ENCODE measurements around the gene LCE1E. TPM values are rescaled to one million over a fixed set of nuclear protein-coding genes. Genes with fewer than 3 reads are reported as not detected.

The LCE1E gene
- polyA plus RNA-seq, 2 of the 4 experiments (the other 2 are of a cell fraction): not detected

GRCh38 chr1:152811671-152812070 lies 25.6 kb downstream of the LCE1E start, which contains the start of gene LCE1B:
TSS of gene LCE1B (plus strand) at chr1:152811971. CDS start at chr1:152812447, 476 bp downstream.
- WGBS (ENCODE audit: missing lambda C conversion rate): 68% methylated on average over 2 of the region's 2 CpGs
- ATAC-seq: no peak
- Histone ChIP-seq H3K9me3 (no peaks in the 10 kb centered on the region), H3K4me1 (no peaks in the 10 kb centered on the region), H3K4me3 (no peak within 1 kb of the TSS), H3K4me2 (no peak within 1 kb of the TSS), H3K27ac (no peak within 1 kb of the TSS)
- ChIA-PET CTCF (no interaction called here), POLR2A (no interaction called here)
- no peak for FAIRE-seq
- DNase-seq (ENCODE audit: low read depth in 1 of 2, low spot score in 1 of 2): no peak
- TF ChIP-seq HEYL (CRISPR knock-in tag; IDR thresholded peaks at IDR 0.05): no peak
- no peak for TF ChIP-seq EHMT2 (IDR thresholded peaks at IDR 0.05; ENCODE audit: low read depth)
- TF ChIP-seq ELK1 (IDR thresholded peaks at IDR 0.05; ENCODE audit: low read depth, low read length): no peak
- TF ChIP-seq JUN (IDR thresholded peaks at IDR 0.05): no peak
- TF ChIP-seq, protein P1, sequence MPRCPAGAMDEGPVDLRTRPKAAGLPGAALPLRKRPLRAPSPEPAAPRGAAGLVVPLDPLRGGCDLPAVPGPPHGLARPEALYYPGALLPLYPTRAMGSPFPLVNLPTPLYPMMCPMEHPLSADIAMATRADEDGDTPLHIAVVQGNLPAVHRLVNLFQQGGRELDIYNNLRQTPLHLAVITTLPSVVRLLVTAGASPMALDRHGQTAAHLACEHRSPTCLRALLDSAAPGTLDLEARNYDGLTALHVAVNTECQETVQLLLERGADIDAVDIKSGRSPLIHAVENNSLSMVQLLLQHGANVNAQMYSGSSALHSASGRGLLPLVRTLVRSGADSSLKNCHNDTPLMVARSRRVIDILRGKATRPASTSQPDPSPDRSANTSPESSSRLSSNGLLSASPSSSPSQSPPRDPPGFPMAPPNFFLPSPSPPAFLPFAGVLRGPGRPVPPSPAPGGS (IDR thresholded peaks at IDR 0.05): no peak
- no peak for TF ChIP-seq NFE2L2 (conservative IDR thresholded peaks at IDR 0.05; ENCODE audit: low read length)
- TF ChIP-seq NR3C1 (IDR thresholded peaks at IDR 0.05): no peak
- no peak for TF ChIP-seq CBX2 (IDR thresholded peaks at IDR 0.05; ENCODE audit: borderline replicate concordance, low read depth)
- no peak for TF ChIP-seq MYC (IDR thresholded peaks at IDR 0.05; ENCODE audit: borderline replicate concordance, low read length)

DNA sequence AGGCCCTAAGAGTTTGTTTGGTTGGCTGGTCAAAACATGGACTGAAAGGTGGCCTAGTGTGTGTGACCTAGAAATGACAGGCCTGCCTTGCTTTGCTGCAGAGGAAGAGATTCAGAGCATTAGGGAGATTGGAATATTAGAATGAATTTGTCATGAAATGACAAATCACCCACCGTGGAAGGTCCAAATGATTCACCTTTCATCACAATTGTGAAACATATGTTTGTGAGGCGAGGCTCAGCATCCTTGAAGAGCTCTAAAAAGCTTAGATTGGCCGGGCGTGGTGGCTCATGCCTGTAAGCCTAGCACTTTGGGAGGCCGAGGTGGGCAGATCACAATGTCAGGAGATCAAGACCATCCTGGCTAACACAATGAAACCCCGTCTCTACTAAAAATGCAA lies 31.3 kb downstream of the LCE1E start:
- CTCF ChIA-PET: no interaction called here
- ATAC-seq (no peak), FAIRE-seq (no peak)

GRCh38 chr1:152823294-152823693 lies 37.2 kb downstream of the LCE1E start:
- no peak for DNase-seq (ENCODE audit: low read depth in 1 of 2, low spot score in 1 of 2)
- POLR2A ChIA-PET: no interaction called here
- WGBS (ENCODE audit: missing lambda C conversion rate): 4% methylated on average over 5 of the region's 5 CpGs
- no peaks in the 10 kb centered on the region for H3K9me3 ChIP-seq
- no peak for TF ChIP-seq HOXB13 (CRISPR knock-in tag; IDR thresholded peaks at IDR 0.05; ENCODE audit: low read depth)
- TF ChIP-seq POLR2AphosphoS2 (conservative IDR thresholded peaks at IDR 0.05; ENCODE audit: low read length): no peak
- no peak for TF ChIP-seq KDM1A (IDR thresholded peaks at IDR 0.05; ENCODE audit: low read depth)
- TF ChIP-seq, protein P2, sequence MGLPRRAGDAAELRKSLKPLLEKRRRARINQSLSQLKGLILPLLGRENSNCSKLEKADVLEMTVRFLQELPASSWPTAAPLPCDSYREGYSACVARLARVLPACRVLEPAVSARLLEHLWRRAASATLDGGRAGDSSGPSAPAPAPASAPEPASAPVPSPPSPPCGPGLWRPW (IDR thresholded peaks at IDR 0.05): no peak
- no peak for TF ChIP-seq TFCP2L1 (CRISPR knock-in tag; IDR thresholded peaks at IDR 0.05)
- TF ChIP-seq EP300 (IDR thresholded peaks at IDR 0.05): no peak
- no peak for TF ChIP-seq SMC3 (IDR thresholded peaks at IDR 0.05)
- no peak for TF ChIP-seq SREBF2 (IDR thresholded peaks at IDR 0.05)
- TF ChIP-seq PHF8 (IDR thresholded peaks at IDR 0.05; ENCODE audit: borderline replicate concordance, low read depth): no peak
- TF ChIP-seq, protein P3, sequence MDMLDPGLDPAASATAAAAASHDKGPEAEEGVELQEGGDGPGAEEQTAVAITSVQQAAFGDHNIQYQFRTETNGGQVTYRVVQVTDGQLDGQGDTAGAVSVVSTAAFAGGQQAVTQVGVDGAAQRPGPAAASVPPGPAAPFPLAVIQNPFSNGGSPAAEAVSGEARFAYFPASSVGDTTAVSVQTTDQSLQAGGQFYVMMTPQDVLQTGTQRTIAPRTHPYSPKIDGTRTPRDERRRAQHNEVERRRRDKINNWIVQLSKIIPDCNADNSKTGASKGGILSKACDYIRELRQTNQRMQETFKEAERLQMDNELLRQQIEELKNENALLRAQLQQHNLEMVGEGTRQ (IDR thresholded peaks at IDR 0.05): no peak
- no peak for TF ChIP-seq MYC (IDR thresholded peaks at IDR 0.05; ENCODE audit: borderline replicate concordance, low read length)
- no peak for TF ChIP-seq HDAC2 (IDR thresholded peaks at IDR 0.05)
- no peak for TF ChIP-seq CBX8 (IDR thresholded peaks at IDR 0.05)
- no peak for TF ChIP-seq CEBPB (IDR thresholded peaks at IDR 0.05)
- no peak for TF ChIP-seq EHF (CRISPR knock-in tag; IDR thresholded peaks at IDR 0.05)
- TF ChIP-seq, protein P4, sequence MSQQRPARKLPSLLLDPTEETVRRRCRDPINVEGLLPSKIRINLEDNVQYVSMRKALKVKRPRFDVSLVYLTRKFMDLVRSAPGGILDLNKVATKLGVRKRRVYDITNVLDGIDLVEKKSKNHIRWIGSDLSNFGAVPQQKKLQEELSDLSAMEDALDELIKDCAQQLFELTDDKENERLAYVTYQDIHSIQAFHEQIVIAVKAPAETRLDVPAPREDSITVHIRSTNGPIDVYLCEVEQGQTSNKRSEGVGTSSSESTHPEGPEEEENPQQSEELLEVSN (IDR thresholded peaks at IDR 0.05; ENCODE audit: borderline replicate concordance, low read depth): no peak
- no peak for TF ChIP-seq NPAS2 (CRISPR knock-in tag; IDR thresholded peaks at IDR 0.05; ENCODE audit: borderline replicate concordance)
- no peak for TF ChIP-seq EHMT2 (IDR thresholded peaks at IDR 0.05; ENCODE audit: low read depth)
- no peak for TF ChIP-seq ATOH8 (CRISPR knock-in tag; IDR thresholded peaks at IDR 0.05; ENCODE audit: low read depth)
- no peak for ATAC-seq
- H3K4me2 ChIP-seq: no peak overlapping the region
- CTCF ChIA-PET: no interaction called here
- H3K4me1 ChIP-seq: no peaks in the 10 kb centered on the region
- FAIRE-seq: no peak
- H3K4me3 ChIP-seq: no peak overlapping the region
- H3K27ac ChIP-seq: no peak overlapping the region

More for the DNA sequence above, 31.3 kb downstream of the LCE1E start:
- no peak for DNase-seq (ENCODE audit: low read depth in 1 of 2, low spot score in 1 of 2)
- H3K27ac ChIP-seq: no peak overlapping the region
- H3K4me1 ChIP-seq: no peaks in the 10 kb centered on the region
- POLR2A ChIA-PET: interaction anchor here (0.7 kb wide), 1 partner anchor 11 kb away, joined by 3 read pairs; no protein-coding TSS in a partner anchor
- 25% methylated on average over 6 of the region's 6 CpGs for WGBS (ENCODE audit: missing lambda C conversion rate)
- H3K4me2 ChIP-seq: no peak overlapping the region
- TF ChIP-seq TP53 (CRISPR knock-in tag; IDR thresholded peaks at IDR 0.05) (no peak), SMC3 (IDR thresholded peaks at IDR 0.05) (no peak), CHD2 (IDR thresholded peaks at IDR 0.05; ENCODE audit: low read length, partially characterized antibody) (no peak)
- no peak overlapping the region for H3K4me3 ChIP-seq
- no peaks in the 10 kb centered on the region for H3K9me3 ChIP-seq
